Spleen (tissue), 11 donors: ENCODE measurements around the gene CCDC172. TPM values are rescaled to one million over a fixed set of nuclear protein-coding genes. Genes with fewer than 3 reads are reported as not detected.

Experiments used
- DNase-seq: peaks from one replicate; pipeline ENCODE4 v3.0.0-alpha.2; 2020
- H3K27ac ChIP-seq, 8 donors: fragments of 200-600 bp; sonication (generic) in 7 of 8; 1 replicate in 4 of 8; 2 replicates in 4 of 8; pipeline versions ENCODE4 v1.5.0 to v1.8.0; 2016 to 2021; ENCODE audit warnings: inconsistent platforms in 4 of 8, mild to moderate bottlenecking in 4 of 8, moderate library complexity in 1 of 8
- H3K27me3 ChIP-seq, 7 donors: fragments of 200-600 bp; sonication (generic) in 6 of 7; replicated peaks in 1 of 7; 1 replicate in 4 of 7; 2 replicates in 3 of 7; pipeline versions ENCODE4 v1.5.0 to v1.8.0; 2016 to 2021; ENCODE audit warnings: inconsistent platforms in 3 of 7, mild to moderate bottlenecking in 1 of 7
- H3K36me3 ChIP-seq, 6 donors: fragments of 200-600 bp; sonication (generic) in 5 of 6; 1 replicate in 4 of 6; 2 replicates in 2 of 6; pipeline versions ENCODE4 v1.5.0 to v1.8.0; 2016 to 2021; ENCODE audit warnings: inconsistent platforms in 2 of 6
- H3K4me1 ChIP-seq, 6 donors: fragments of 200-600 bp; sonication (generic) in 5 of 6; 1 replicate in 3 of 6; 2 replicates in 3 of 6; pipeline versions ENCODE4 v1.5.0 to v1.8.0; 2016 to 2021; ENCODE audit warnings: inconsistent platforms in 3 of 6
- H3K4me3 ChIP-seq, 8 donors: fragments of 200-600 bp; sonication (generic) in 7 of 8; 1 replicate in 4 of 8; 2 replicates in 4 of 8; pipeline versions ENCODE4 v1.5.0 to v1.8.0; 2016 to 2021; ENCODE audit warnings: inconsistent platforms in 4 of 8, mild to moderate bottlenecking in 4 of 8, moderate library complexity in 2 of 8
- H3K9me3 ChIP-seq, 8 donors: fragments of 200-600 bp; sonication (generic) in 7 of 8; 1 replicate in 4 of 8; 2 replicates in 4 of 8; pipeline versions ENCODE4 v1.5.0 to v1.8.0; 2016 to 2021; ENCODE audit warnings: inconsistent platforms in 4 of 8
- CTCF ChIP-seq, 11 experiments: fragments of 200-600 bp in 7 of 11; fragments of 450-650 bp in 4 of 11; sonication (generic) in 4 of 11; IDR thresholded peaks in 8 of 11; conservative IDR thresholded peaks in 3 of 11; 1 replicate in 7 of 11; 2 replicates in 4 of 11; pipeline versions ENCODE4 v1.4.0 to v1.8.0; 2016 to 2021; ENCODE audit warnings: antibody characterized with exemption in 11 of 11, inconsistent platforms in 4 of 11, mild to moderate bottlenecking in 1 of 11
- POLR2A ChIP-seq, 3 donors: fragments of 450-650 bp; IDR thresholded peaks; one replicate each; pipeline ENCODE4 v1.5.1; 2017; ENCODE audit warnings: antibody characterized with exemption in 3 of 3, mild to moderate bottlenecking in 1 of 3
- POLR2AphosphoS5 ChIP-seq, 3 donors: sonication (generic); formaldehyde crosslinking; IDR thresholded peaks; one replicate each; pipeline ENCODE4 v1.5.1; 2017; ENCODE audit warnings: antibody characterized with exemption in 3 of 3
- WGBS, 5 donors: extraction: QIAGEN DNeasy Blood & Tissue Kit in 3 of 5; methylation state at CpG; one replicate each; pipeline versions ENCODE4 v1.1.5 to v1.1.7; 2013 to 2018; 5-methylcytosine and 5-hydroxymethylcytosine counted together
- intact Hi-C: fragments of 100-400 bp; cut with DNase I; formaldehyde crosslinking; loops from one replicate; pipeline ENCODE4 v1.15.0; 2023; ENCODE audit warnings: low total_unique reads
- polyA plus RNA-seq, 3 donors: library from polyadenylated mRNA; stranded (reverse); fragments of 200-250 nt; gene quantifications; one replicate each; pipeline ENCODE4 v1.2.1, GENCODE V29; 2013
- small RNA-seq, 4 donors: library from RNA; depleted of rRNA; stranded (forward); fragments of <200 nt; gene quantifications; one replicate each; pipeline ENCODE3, GENCODE V24; 2016
- total RNA-seq, 7 donors: library from RNA; depleted of rRNA in 3 of 7; stranded (reverse); fragments of >200 nt in 3 of 7; fragmentation: NEBNext Ultra II Directional in 4 of 7; extraction: Animal tissue kit (Norgen Biotek cat#: 25700) in 4 of 7; gene quantifications; one replicate each; pipeline versions ENCODE4 v1.1.0 to v1.2.1, GENCODE V29; 2016 to 2021
- donor health status: healthy with polysubstance abuse.
- donor health status: DM: no; HTN: no; CAD: no; lungs with moderate emphysema.
- donor health status: DM: no; HTN: no; CAD: no.
- donor health status: Bipolar disorder and iron deficiency.
- donor health status: healthy.
- donor health status: DM: no; HTN: no; CAD: no.
- donor health status: DM: yes; HTN: yes; CAD: no.

CCDC172 gene
- total and polyA plus RNA-seq, 10 donors: not detected

GRCh38 chr10:116427671-116428070 lies 103.4 kb downstream of the CCDC172 start, which contains the start of gene PNLIPRP3:
Gene PNLIPRP3, plus strand, starts transcription at chr10:116427847. Its CDS starts 166 bp downstream, at chr10:116428013.
- WGBS, 5 donors: 79 to 88% (median 81%) methylated on average over 2 of the region's 2 CpGs
- intact Hi-C loops: no loop called here
- Histone ChIP-seq H3K27ac (no peak within 1 kb of the TSS), H3K9me3 (no peaks in the 10 kb centered on the region), H3K4me3 (no peak within 1 kb of the TSS), H3K27me3 (peaks cover 0 to 8% (median 0%) of the 10 kb centered on the region in 7 donors), H3K36me3 (no peaks in the 10 kb centered on the region), H3K4me1 (no peaks in the 10 kb centered on the region)
- TF ChIP-seq POLR2A (IDR thresholded peaks at IDR 0.05) (no peak), CTCF (IDR thresholded peaks at IDR 0.05 in 8 of 11, conservative IDR thresholded peaks at IDR 0.05 in 3 of 11) (no peak), POLR2AphosphoS5 (IDR thresholded peaks at IDR 0.05) (no peak)
- DNase-seq: no peak

DNA sequence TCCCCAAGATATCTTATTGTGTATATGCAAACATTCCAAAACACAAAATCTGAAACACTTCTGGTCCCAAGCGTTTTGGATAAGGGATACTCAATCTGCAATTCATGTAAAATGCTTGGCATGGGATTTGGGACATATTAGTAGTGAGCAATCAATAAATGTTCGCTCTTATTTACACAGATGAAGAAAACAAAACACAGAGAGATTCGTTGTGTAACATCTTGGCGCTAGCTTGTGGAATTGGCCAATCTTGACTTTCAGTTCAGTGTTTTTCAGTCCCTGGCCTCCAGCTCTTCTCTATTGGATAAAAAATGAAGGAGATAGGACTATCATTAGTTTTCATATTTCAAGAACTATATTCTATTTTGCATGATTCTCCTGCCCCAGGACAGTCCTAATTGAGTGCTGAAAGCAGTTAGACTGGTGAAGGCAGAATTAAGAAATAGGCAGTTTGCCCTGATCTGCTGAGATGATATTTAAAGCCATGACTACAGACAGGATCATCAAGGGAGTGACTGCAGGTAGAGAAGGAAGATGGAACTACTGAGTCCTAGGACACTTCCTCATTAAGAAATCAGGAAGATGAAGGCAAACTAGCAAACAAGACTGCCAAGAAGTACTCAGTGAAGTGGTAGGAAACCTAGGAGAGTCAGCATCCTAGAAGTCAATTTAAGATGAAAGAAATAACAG lies 105.2 kb downstream of the CCDC172 start:
- no peaks in the 10 kb centered on the region for H3K4me1 ChIP-seq
- peaks cover 0 to 5% (median 0%) of the 10 kb centered on the region in 8 donors for H3K9me3 ChIP-seq
- H3K4me3 ChIP-seq: no peak overlapping the region
- no peak for DNase-seq
- intact Hi-C loops: no loop called here
- H3K27me3 ChIP-seq: peaks cover 0 to 8% (median 0%) of the 10 kb centered on the region in 7 donors
- H3K27ac ChIP-seq: no peak overlapping the region
- TF ChIP-seq POLR2AphosphoS5 (IDR thresholded peaks at IDR 0.05) (no peak), CTCF (IDR thresholded peaks at IDR 0.05 in 8 of 11, conservative IDR thresholded peaks at IDR 0.05 in 3 of 11) (no peak), POLR2A (IDR thresholded peaks at IDR 0.05) (no peak)
- 74 to 81% (median 76%) methylated on average over 4 of the region's 4 CpGs for WGBS, 5 donors
- no peaks in the 10 kb centered on the region for H3K36me3 ChIP-seq

Small RNAs within 50 kb of the gene (small RNA-seq; reads per million reads assigned to genes)
- 0 reads per million in 4 donors for gene SNRPGP6

Other genes starting within 250 kb of the CCDC172 start
- gene GFRA1, start 51.2 kb upstream of the CCDC172 start, total RNA-seq: 10 to 100 TPM in 1 of 7 donors, 1 to 10 TPM in 6; 3.7 to 36.5 (median 6.5) TPM
- gene GFRA1, start 51.2 kb upstream of the CCDC172 start, polyA plus RNA-seq: 1 to 10 TPM in 1 of 3 donors, under 1 TPM in 2; 0.52 to 1.0 (median 0.99) TPM
- not detected for gene PNLIPRP3, start 103.4 kb downstream of the CCDC172 start, total RNA-seq
- gene PNLIPRP3, start 103.4 kb downstream of the CCDC172 start, polyA plus RNA-seq: not detected
- 1 to 10 TPM in 3 of 7 donors, not detected in 4; 1.2 to 3.0 (median 1.7) TPM for gene PNLIP, start 221.5 kb downstream of the CCDC172 start, total RNA-seq
- under 1 TPM in 2 of 3 donors, not detected in 1; 0.18 to 0.20 TPM for gene PNLIP, start 221.5 kb downstream of the CCDC172 start, polyA plus RNA-seq